NCI-H1105 treated with DMSO at 0.1 percent for 48 hours (cell line): Measurements from ENCODE around the gene LOX.

Source experiments
- DNase-seq: peaks from one replicate; lab custom pipeline; 2025; lab: John Stamatoyannopoulos, UW

The LOX gene

GRCh38 chr5:122078116-122079110, at the start of gene LOX:
LOX (minus strand) TSS chr5:122078259; CDS start chr5:122077985, 274 bp downstream.
- peak; percentile 14 for DNase-seq

DNA sequence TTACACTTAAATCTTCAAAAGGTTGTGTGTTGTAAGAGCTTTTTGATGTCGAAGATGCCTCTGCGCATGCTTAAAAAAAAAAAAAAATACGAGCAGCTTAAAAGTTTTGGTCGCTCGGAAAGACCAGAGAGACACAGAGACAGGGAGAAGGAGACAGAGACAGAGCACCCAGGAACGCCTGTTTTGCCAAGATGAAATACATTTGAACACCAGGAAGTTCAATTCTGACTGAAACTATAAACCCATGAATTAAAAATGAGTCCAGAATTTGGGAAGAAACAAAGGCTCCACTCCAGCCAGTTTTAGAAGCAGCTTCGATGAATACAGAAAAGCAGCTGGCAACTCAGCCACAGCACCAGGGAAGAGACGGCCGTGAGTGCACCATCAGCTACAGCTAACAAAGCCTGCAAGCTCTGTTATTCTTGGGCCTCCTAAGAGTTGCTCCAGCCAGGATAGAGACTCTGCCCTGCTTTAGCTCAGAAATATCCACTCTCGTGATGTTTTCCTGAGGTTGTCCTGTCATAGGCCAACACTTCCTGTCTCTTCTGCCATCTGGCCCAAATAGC, 48.8 kb upstream of the LOX start:
- no peak for DNase-seq

DNA sequence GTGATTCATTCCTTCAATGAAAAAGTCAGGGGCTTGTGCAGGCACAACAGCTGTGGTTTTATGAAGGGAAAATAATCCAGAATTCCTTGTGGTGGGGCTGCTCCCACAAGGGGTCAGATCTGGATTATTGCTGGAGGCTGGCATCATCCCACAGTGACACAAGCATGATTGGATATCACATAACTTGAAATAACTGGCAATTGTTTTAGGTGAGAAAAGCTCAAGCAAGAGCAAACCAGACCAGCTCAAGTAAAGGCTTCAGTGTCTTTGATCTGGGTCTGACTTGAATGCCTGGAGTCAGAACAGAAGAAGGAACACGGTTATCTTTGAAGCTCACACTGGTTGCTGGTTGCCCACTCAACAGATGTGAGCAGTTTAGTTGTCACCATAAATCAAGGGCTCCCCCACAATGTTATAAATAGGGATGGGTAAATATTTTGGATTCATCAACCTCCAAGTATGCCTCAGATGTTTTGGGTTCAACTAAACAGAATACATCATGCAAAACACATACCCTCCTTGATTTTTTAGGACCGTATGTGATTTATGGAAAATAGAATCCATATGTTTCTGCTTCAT, 48.2 kb upstream of the LOX start:
- DNase-seq = no peak

GRCh38 chr5:122124766-122125165, 46.7 kb upstream of the LOX start:
- DNase-seq = no peak

GRCh38 chr5:122121479-122122465, 43.7 kb upstream of the LOX start:
- DNase-seq = no peak

- no peak for DNase-seq
These were observed 42.9 kb upstream of the LOX start for GRCh38 chr5:122120957-122121356.

DNA sequence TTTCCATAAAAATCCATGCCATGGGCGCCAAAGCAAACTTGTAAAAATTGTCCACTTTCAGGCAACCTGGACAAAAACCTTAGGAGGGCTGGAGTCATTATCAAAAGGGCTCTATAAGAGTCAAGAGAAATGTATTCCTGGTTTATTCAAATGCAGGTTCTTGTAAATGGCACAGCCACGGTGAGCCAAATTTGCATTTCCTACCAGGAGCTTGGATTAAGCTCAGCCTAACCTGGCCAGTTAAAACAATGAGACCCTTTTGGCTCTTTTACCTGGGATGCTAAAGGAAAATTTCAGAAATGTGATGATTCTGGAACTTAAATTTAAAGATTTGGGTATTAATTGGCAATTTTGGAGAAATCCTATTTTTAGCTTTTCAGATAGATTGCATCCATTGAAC, 42.4 kb upstream of the LOX start:
- DNase-seq = no peak

- no peak for DNase-seq
These were observed 41.1 kb upstream of the LOX start for GRCh38 chr5:122119205-122119604.

GRCh38 chr5:122118356-122118948, 40.4 kb upstream of the LOX start:
- DNase-seq = no peak

- no peak for DNase-seq
These were observed 36.4 kb upstream of the LOX start for GRCh38 chr5:122114501-122114900.

GRCh38 chr5:122112733-122113558, 34.9 kb upstream of the LOX start:
- DNase-seq = no peak

DNA sequence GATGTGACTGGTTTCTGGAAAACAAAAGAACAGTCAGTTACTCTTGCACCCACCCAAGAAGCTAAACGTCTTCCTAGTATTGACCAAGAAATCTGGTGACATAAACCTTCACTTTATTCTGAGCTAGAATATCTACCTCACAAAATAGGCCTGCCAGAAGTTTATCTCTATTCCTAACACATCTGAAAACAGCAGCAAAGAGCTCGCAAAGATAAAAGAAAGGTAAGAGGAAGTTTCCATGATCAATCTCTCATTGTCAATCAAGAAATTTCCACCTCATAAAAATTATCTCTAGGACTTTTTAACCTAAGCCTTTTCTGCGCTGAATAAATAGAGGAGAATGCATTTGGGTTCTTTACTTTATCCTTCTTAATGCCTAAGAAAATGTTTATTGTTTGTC, 34.0 kb upstream of the LOX start:
- no peak for DNase-seq

DNA sequence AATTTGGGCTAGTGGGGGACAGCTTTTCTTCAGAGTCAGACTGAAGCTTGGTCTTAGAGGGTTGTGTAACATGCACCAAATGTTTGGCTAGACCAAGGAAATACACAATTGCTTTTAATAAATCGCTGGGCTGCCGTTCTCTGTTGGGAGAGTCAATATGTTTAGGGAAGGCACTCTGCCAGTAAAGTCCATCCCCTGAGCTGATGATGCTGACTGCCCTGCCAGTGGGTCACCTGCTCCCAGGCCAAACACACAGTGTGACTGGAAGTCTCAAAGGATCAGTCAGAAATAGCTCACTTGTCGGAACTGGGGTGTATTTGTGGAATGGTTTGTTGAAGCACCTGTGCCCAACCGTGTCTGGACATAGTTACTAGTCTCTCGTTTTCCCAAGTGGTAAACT, 33.4 kb upstream of the LOX start:
- DNase-seq = no peak

- no peak for DNase-seq
These were observed 32.9 kb upstream of the LOX start for GRCh38 chr5:122110987-122111386.

- no peak for DNase-seq
These were observed 29.0 kb upstream of the LOX start for GRCh38 chr5:122107016-122107415.

GRCh38 chr5:122105909-122106308, 27.9 kb upstream of the LOX start:
- DNase-seq = no peak

GRCh38 chr5:122102825-122103224, 24.8 kb upstream of the LOX start:
- no peak for DNase-seq

DNA sequence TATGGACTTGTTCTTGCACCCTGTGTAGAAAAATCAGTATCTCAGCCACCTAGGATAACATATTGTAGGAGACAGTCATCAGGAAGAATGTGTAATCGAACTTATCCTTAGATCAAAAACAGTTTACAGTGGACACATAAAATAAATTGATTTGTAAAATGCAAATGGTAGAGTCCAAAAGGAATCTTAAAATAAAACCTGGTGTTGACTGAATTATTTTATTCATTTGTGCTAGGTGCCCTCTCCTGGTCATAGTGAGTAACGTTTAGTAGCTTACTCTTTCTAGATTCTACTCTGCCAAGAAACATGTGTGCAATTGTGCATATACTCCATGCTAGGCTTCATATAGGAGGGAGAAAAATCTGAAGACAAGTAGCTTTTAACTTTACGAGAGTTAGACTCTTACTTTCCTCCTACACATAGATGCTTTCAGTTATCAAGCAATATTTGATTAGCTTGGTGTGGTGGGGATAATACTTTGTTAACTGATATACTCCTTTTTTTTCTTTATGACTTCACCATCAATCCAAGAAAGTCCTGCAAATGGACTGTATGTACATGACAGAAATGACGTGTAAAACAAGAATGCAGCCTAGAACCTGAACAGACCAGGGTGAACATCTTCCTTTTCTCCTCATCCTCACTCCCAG, 23.7 kb upstream of the LOX start:
- peak; percentile 48 for DNase-seq

- no peak for DNase-seq
These were observed 21.2 kb upstream of the LOX start for GRCh38 chr5:122099060-122099790.
